CD4-positive, alpha-beta memory T cell (primary cell): ENCODE data around the gene DCP2. TPM values are rescaled to one million over a fixed set of nuclear protein-coding genes. Genes with fewer than 3 reads are reported as not detected.

Source experiments
- CTCF ChIA-PET: fragments of 350-600 bp; sonication (Branson Sonifier 250); formaldehyde crosslinking; loops from one replicate; lab custom pipeline; 2021; ENCODE audit warnings: inconsistent platforms; ENCODE audit not compliant: partially characterized antibody; lab: Charles Lee
- POLR2A ChIA-PET: fragments of 350-600 bp; sonication (Branson Sonifier 250); formaldehyde crosslinking; loops from one replicate; lab custom pipeline; 2021; ENCODE audit not compliant: partially characterized antibody; lab: Charles Lee
- DNase-seq, 5 donors: peaks; one replicate each; pipeline versions ENCODE4 v3.0.0 to v3.0.0-alpha.2; 2020 to 2022; ENCODE audit warnings: mixed read lengths in 1 of 5
- H3K27ac ChIP-seq: one replicate; pipeline ENCODE4 v1.7.0; 2013; ENCODE audit warnings: low read depth, low read length
- H3K27me3 ChIP-seq: 2 replicates; pipeline ENCODE4 v1.7.0; 2013; ENCODE audit warnings: mild to moderate bottlenecking, low read length, moderate library complexity; ENCODE audit not compliant: insufficient read depth
- H3K36me3 ChIP-seq: 2 replicates; pipeline ENCODE4 v1.7.0; 2013; ENCODE audit warnings: mild to moderate bottlenecking, low read length, moderate library complexity; ENCODE audit not compliant: insufficient read depth
- H3K4me1 ChIP-seq: 2 replicates; pipeline ENCODE4 v1.7.0; 2013; ENCODE audit warnings: mild to moderate bottlenecking, low read length, moderate library complexity; ENCODE audit not compliant: insufficient read depth
- H3K4me3 ChIP-seq, 2 donors: one replicate each; pipeline ENCODE4 v1.7.0; 2013; ENCODE audit warnings: low read length in 2 of 2, mild to moderate bottlenecking in 1 of 2
- H3K9me3 ChIP-seq, 2 donors: one replicate each; pipeline ENCODE4 v1.7.0; 2013; ENCODE audit warnings: low read length in 2 of 2, control low read depth in 1 of 2; ENCODE audit not compliant: control insufficient read depth in 1 of 2
- H3K27ac Mint-ChIP-seq, 7 donors: one replicate each; pipeline ENCODE4 v1.8.0; 2020 to 2021; ENCODE audit warnings: mixed read lengths in 7 of 7, mild to moderate bottlenecking in 6 of 7, inconsistent platforms in 3 of 7, moderate library complexity in 3 of 7
- H3K27me3 Mint-ChIP-seq, 2 donors: one replicate each; pipeline ENCODE4 v1.8.0; 2020 to 2021; ENCODE audit warnings: mixed read lengths in 2 of 2
- H3K36me3 Mint-ChIP-seq, 2 donors: one replicate each; pipeline ENCODE4 v1.8.0; 2020 to 2021; ENCODE audit warnings: mixed read lengths in 2 of 2, inconsistent platforms in 1 of 2, mild to moderate bottlenecking in 1 of 2
- H3K4me1 Mint-ChIP-seq, 4 donors: one replicate each; pipeline ENCODE4 v1.8.0; 2020 to 2021; ENCODE audit warnings: mixed read lengths in 4 of 4, mild to moderate bottlenecking in 1 of 4
- H3K4me3 Mint-ChIP-seq, 8 donors: one replicate each; pipeline ENCODE4 v1.8.0; 2020 to 2021; ENCODE audit warnings: mixed read lengths in 8 of 8, mild to moderate bottlenecking in 7 of 8, moderate library complexity in 6 of 8, inconsistent platforms in 3 of 8
- H3K9me3 Mint-ChIP-seq, 8 donors: one replicate each; pipeline ENCODE4 v1.8.0; 2020 to 2021; ENCODE audit warnings: mixed read lengths in 8 of 8, mild to moderate bottlenecking in 5 of 8, inconsistent platforms in 3 of 8, moderate library complexity in 1 of 8
- intact Hi-C: fragments of 100-400 bp; cut with micrococcal nuclease; formaldehyde crosslinking; loops from one replicate; pipeline ENCODE4 v1.15.1; 2023
- polyA plus RNA-seq, 2 donors: library from polyadenylated mRNA; unstranded; fragments of 300-500 nt; fragmentation: Illumina TruSeq; gene quantifications; one replicate each; pipeline ENCODE4 v1.2.3, GENCODE V29; 2021
- total RNA-seq, 2 experiments: library from RNA; stranded (reverse); gene quantifications; one replicate each; pipeline ENCODE4 v1.2.3, GENCODE V29; 2021

DCP2 gene
- total and polyA plus RNA-seq, 4 experiments from 2014 or later = 54.0 to 123 (median 95.7) TPM

GRCh38 chr5:113003763-113004162 lies 27.2 kb downstream of the DCP2 start:
- peaks cover 25% of the 10 kb centered on the region for H3K36me3 ChIP-seq
- H3K9me3 ChIP-seq = no peaks in the 10 kb centered on the region
- Mint-ChIP-seq H3K27ac (peak overlapping the region in 2 of 7 donors; percentile 4 to 6), H3K4me1 (peaks cover 6 to 9% (median 9%) of the 10 kb centered on the region in 4 donors), H3K4me3 (no peak overlapping the region), H3K27me3 (no peaks in the 10 kb centered on the region), H3K9me3 (no peaks in the 10 kb centered on the region), H3K36me3 (peaks cover 49 to 70% of the 10 kb centered on the region in 2 donors)
- ChIA-PET CTCF (interaction anchor here (1.6 kb wide), 1 partner anchor 326 kb away, joined by 3 read pairs; no protein-coding TSS in a partner anchor), POLR2A (interaction anchor here (1.5 kb wide), 1 partner anchor 27 kb away, joined by 3 read pairs; the partner anchor contains the start of gene DCP2)
- no peaks in the 10 kb centered on the region for H3K27me3 ChIP-seq
- DNase-seq = no peak
- H3K4me1 ChIP-seq = no peaks in the 10 kb centered on the region
- intact Hi-C loops = no loop called here
- no peak overlapping the region for H3K4me3 ChIP-seq
- no peak overlapping the region for H3K27ac ChIP-seq

GRCh38 chr5:113005454-113005853 lies 28.9 kb downstream of the DCP2 start:
- POLR2A ChIA-PET = interaction anchor here (0.8 kb wide), 1 partner anchor 25 kb away, joined by 3 read pairs; no protein-coding TSS in a partner anchor
- DNase-seq = no peak
- CTCF ChIA-PET = interaction anchor here (0.8 to 4.1 kb wide), 3 partner anchors 10 to 325 kb away, joined by 3 to 32 read pairs (median 8); no protein-coding TSS in a partner anchor
- Mint-ChIP-seq H3K4me3 (no peak overlapping the region), H3K27ac (peak overlapping the region in 2 of 7 donors; percentile 3 to 44), H3K27me3 (no peaks in the 10 kb centered on the region), H3K4me1 (peaks cover 6 to 9% (median 8%) of the 10 kb centered on the region in 4 donors), H3K36me3 (peaks cover 52 to 73% of the 10 kb centered on the region in 2 donors), H3K9me3 (no peaks in the 10 kb centered on the region)
- Histone ChIP-seq H3K36me3 (peaks cover 25% of the 10 kb centered on the region), H3K27ac (no peak overlapping the region), H3K4me3 (no peak overlapping the region), H3K4me1 (no peaks in the 10 kb centered on the region), H3K9me3 (no peaks in the 10 kb centered on the region), H3K27me3 (no peaks in the 10 kb centered on the region)
- intact Hi-C loops = no loop called here

- H3K27me3 ChIP-seq = no peaks in the 10 kb centered on the region
- H3K36me3 Mint-ChIP-seq = peaks cover 35 to 57% of the 10 kb centered on the region in 2 donors
- H3K4me3 ChIP-seq = no peak overlapping the region
- H3K4me1 ChIP-seq = peaks cover 58% of the 10 kb centered on the region
- H3K27me3 Mint-ChIP-seq = no peaks in the 10 kb centered on the region
- H3K9me3 Mint-ChIP-seq = no peaks in the 10 kb centered on the region
- POLR2A ChIA-PET = interaction anchor here (0.5 kb wide), 1 partner anchor 10 kb away, joined by 3 read pairs; no protein-coding TSS in a partner anchor
- H3K27ac Mint-ChIP-seq = peak overlapping the region; percentile 31 to 88 (median 78)
- H3K27ac ChIP-seq = no peak overlapping the region
- intact Hi-C loops = loop anchor here (2.0 kb wide), 1 partner anchor 21 kb away; no protein-coding TSS in a partner anchor
- peak overlapping the region in 5 of 8 donors; percentile 10 to 62 (median 49) for H3K4me3 Mint-ChIP-seq
- H3K4me1 Mint-ChIP-seq = peaks cover 60 to 88% (median 70%) of the 10 kb centered on the region in 4 donors
- CTCF ChIA-PET = interaction anchor here (2.4 kb wide), 1 partner anchor 21 kb away, joined by 28 read pairs; no protein-coding TSS in a partner anchor
- H3K36me3 ChIP-seq = peaks cover 5% of the 10 kb centered on the region
- no peaks in the 10 kb centered on the region for H3K9me3 ChIP-seq
- no peak for DNase-seq
These were observed 41.5 kb downstream of the DCP2 start for GRCh38 chr5:113017881-113018635.

- no peaks in the 10 kb centered on the region for H3K9me3 ChIP-seq
- Mint-ChIP-seq H3K9me3 (no peaks in the 10 kb centered on the region), H3K4me3 (peak overlapping the region; percentile 15 to 75 (median 64)), H3K27me3 (no peaks in the 10 kb centered on the region), H3K27ac (peak overlapping the region; percentile 82 to 97 (median 90)), H3K4me1 (peaks cover 58 to 84% (median 75%) of the 10 kb centered on the region in 4 donors), H3K36me3 (peaks cover 18 to 36% of the 10 kb centered on the region in 2 donors)
- CTCF ChIA-PET = interaction anchor here (1.1 to 1.2 kb wide), 2 partner anchors 44 to 273 kb away, joined by 3 to 4 read pairs; partner anchors contain the start of gene DCP2
- POLR2A ChIA-PET = interaction anchor here (0.6 to 3.8 kb wide), 13 partner anchors 11 to 493 kb away, joined by 3 to 31 read pairs (median 5); partner anchors contain the start of genes DCP2, REEP5, SRP19 and YTHDC2
- no peak overlapping the region for H3K27ac ChIP-seq
- H3K27me3 ChIP-seq = no peaks in the 10 kb centered on the region
- no peak overlapping the region for H3K4me3 ChIP-seq
- peak; percentile 37 to 66 (median 43) for DNase-seq
- intact Hi-C loops = loop anchor here (10.0 kb wide), 1 partner anchor 54 kb away; no protein-coding TSS in a partner anchor
- no peaks in the 10 kb centered on the region for H3K36me3 ChIP-seq
- H3K4me1 ChIP-seq = peaks cover 73% of the 10 kb centered on the region
These were observed 44.1 kb downstream of the DCP2 start for GRCh38 chr5:113020461-113021273.

GRCh38 chr5:113022661-113023060 lies 46.1 kb downstream of the DCP2 start:
- peaks cover 53 to 86% (median 71%) of the 10 kb centered on the region in 4 donors for H3K4me1 Mint-ChIP-seq
- H3K36me3 ChIP-seq = peaks cover 11% of the 10 kb centered on the region
- H3K36me3 Mint-ChIP-seq = peaks cover 31 to 45% of the 10 kb centered on the region in 2 donors
- POLR2A ChIA-PET = interaction anchor here (1.0 to 3.8 kb wide), 10 partner anchors 11 to 1799 kb away, joined by 3 to 31 read pairs (median 6); partner anchors contain the start of genes DCP2, REEP5 and YTHDC2
- H3K27ac Mint-ChIP-seq = peak overlapping the region; percentile 62 to 94 (median 91)
- peak; percentile 69 to 83 (median 78) for DNase-seq
- CTCF ChIA-PET = interaction anchor here (1.0 to 2.6 kb wide), 7 partner anchors 12 to 490 kb away, joined by 3 to 22 read pairs (median 4); no protein-coding TSS in a partner anchor
- no peaks in the 10 kb centered on the region for H3K9me3 Mint-ChIP-seq
- no peaks in the 10 kb centered on the region for H3K27me3 ChIP-seq
- H3K4me3 Mint-ChIP-seq = peak overlapping the region; percentile 41 to 71 (median 61)
- H3K27me3 Mint-ChIP-seq = no peaks in the 10 kb centered on the region
- intact Hi-C loops = loop anchor here (1.0 to 10.0 kb wide), 4 partner anchors 9 to 272 kb away; partner anchors contain the start of gene DCP2
- no peaks in the 10 kb centered on the region for H3K9me3 ChIP-seq
- peaks cover 67% of the 10 kb centered on the region for H3K4me1 ChIP-seq
- peak overlapping the region; percentile 43 for H3K27ac ChIP-seq
- H3K4me3 ChIP-seq = peak overlapping the region in 1 of 2 donors; percentile 12

GRCh38 chr5:113024076-113024697 lies 47.6 kb downstream of the DCP2 start:
- H3K4me1 ChIP-seq = peaks cover 52% of the 10 kb centered on the region
- intact Hi-C loops = loop anchor here (10.0 kb wide), 1 partner anchor 51 kb away; no protein-coding TSS in a partner anchor

More at GRCh38 chr5:113024076-113024697, 47.6 kb downstream of the DCP2 start:
- Histone ChIP-seq H3K4me3 (no peak overlapping the region), H3K27me3 (no peaks in the 10 kb centered on the region), H3K27ac (peak overlapping the region; percentile 43), H3K9me3 (no peaks in the 10 kb centered on the region), H3K36me3 (peaks cover 11% of the 10 kb centered on the region)
- no peak for DNase-seq
- H3K4me3 Mint-ChIP-seq = peak overlapping the region in 1 of 8 donors; percentile 68
- no peaks in the 10 kb centered on the region for H3K27me3 Mint-ChIP-seq
- CTCF ChIA-PET = interaction anchor here (1.1 to 2.6 kb wide), 6 partner anchors 10 to 307 kb away, joined by 3 to 22 read pairs (median 5); no protein-coding TSS in a partner anchor
- H3K27ac Mint-ChIP-seq = peak overlapping the region in 5 of 7 donors; percentile 15 to 94 (median 87)
- H3K9me3 Mint-ChIP-seq = no peaks in the 10 kb centered on the region
- peaks cover 36 to 50% of the 10 kb centered on the region in 2 donors for H3K36me3 Mint-ChIP-seq
- H3K4me1 Mint-ChIP-seq = peaks cover 37 to 70% (median 55%) of the 10 kb centered on the region in 4 donors
- POLR2A ChIA-PET = interaction anchor here (0.9 to 3.8 kb wide), 5 partner anchors 10 to 102 kb away, joined by 3 to 31 read pairs (median 5); partner anchors contain the start of genes DCP2 and REEP5
